ENCODE measurements around the gene CCDC7.
"Not testable (repeated sequence)": the region's sequence is repeated elsewhere in the genome, so short reads cannot be mapped to it uniquely, and the experiment has no call there.

CCDC7 gene

GRCh38 chr10:32540691-32541470, 94.9 kb downstream of the CCDC7 start:
- Histone ChIP-seq H3K9ac (ENCODE audit: low read length in 5 of 5) (no peak overlapping the region), H3K4me1 (ENCODE audit: control insufficient read depth in 5 of 5, insufficient read depth in 5 of 5, low read length in 5 of 5) (no peaks in the 10 kb centered on the region), H3K36me3 (ENCODE audit: control insufficient read depth in 5 of 5, insufficient read depth in 5 of 5, low read length in 5 of 5) (peaks cover 0 to 2% (median 0%) of the 10 kb centered on the region in 5 donors), H3K4me3 (ENCODE audit: low read depth in 1 of 5, low read length in 5 of 5) (no peak overlapping the region), H3K27ac (ENCODE audit: low read depth, low read length) (no peak overlapping the region), H3K9me3 (ENCODE audit: control insufficient read depth in 5 of 5, low read length in 5 of 5) (peaks cover 0 to 5% (median 4%) of the 10 kb centered on the region in 5 donors), H3K27me3 (ENCODE audit: control insufficient read depth in 5 of 5, insufficient read depth in 4 of 5, low read length in 5 of 5) (no peaks in the 10 kb centered on the region)

DNA sequence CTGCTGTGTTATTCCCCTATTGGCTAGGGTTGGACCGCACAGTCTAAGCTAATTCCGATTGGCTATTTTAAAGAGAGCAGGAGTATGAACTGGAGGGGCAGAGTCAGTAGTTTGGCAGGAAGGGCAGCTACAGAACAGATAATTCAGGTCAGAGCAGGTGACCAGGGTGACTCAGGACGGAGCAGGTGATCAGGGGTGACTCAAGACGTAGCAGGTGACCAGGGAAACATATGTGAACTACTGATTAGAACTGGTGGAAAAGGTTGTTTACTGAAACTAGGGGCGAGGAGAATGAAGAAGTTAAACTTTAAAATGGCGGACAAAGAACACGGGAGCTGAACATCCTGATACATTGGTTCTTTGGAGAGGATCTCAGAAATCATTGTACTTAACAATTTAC, 102.3 kb downstream of the CCDC7 start:
- H3K9ac ChIP-seq (ENCODE audit: low read length in 5 of 5), result no peak overlapping the region

DNA sequence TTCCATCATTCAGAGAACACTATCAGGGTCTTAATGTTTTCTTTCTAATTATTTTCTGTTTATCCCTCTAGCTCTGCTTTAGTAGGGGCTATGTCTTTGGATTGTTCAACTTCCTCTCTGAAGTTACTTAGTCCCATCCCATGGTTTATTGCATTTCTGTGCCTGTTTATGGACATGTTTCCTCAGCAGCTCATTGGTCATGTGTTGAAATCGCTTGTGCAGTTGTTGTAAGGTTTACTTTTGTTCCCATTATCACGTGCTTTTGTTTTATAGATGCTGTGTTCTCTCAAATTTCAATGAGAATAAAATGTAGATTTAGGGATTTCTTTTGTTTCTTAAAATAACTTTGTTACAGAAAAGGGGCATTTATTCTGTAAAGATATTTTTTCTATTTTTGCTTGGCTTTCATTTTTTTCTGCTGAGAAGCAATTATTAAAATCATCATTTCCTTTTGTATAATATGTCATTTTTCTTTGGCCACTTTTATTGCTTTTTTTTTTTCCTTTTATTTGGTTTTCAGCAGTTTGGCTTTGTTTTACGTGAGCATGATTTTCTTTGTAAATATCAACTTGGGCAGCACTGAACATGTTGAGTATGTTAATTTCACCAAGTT, 110.9 kb downstream of the CCDC7 start:
- H3K36me3 ChIP-seq (ENCODE audit: control insufficient read depth in 5 of 5, insufficient read depth in 5 of 5, low read length in 5 of 5), result peaks cover 0 to 6% (median 0%) of the 10 kb centered on the region in 5 donors
- no peak overlapping the region for H3K4me3 ChIP-seq (ENCODE audit: low read depth in 1 of 5, low read length in 5 of 5)
- H3K27ac ChIP-seq (ENCODE audit: low read depth, low read length), result no peak overlapping the region
- H3K27me3 ChIP-seq (ENCODE audit: control insufficient read depth in 5 of 5, insufficient read depth in 4 of 5, low read length in 5 of 5), result no peaks in the 10 kb centered on the region
- no peaks in the 10 kb centered on the region for H3K9me3 ChIP-seq (ENCODE audit: control insufficient read depth in 5 of 5, low read length in 5 of 5)
- no peaks in the 10 kb centered on the region for H3K4me1 ChIP-seq (ENCODE audit: control insufficient read depth in 5 of 5, insufficient read depth in 5 of 5, low read length in 5 of 5)
- H3K9ac ChIP-seq (ENCODE audit: low read length in 5 of 5), result no peak overlapping the region

More for the DNA sequence above, 102.3 kb downstream of the CCDC7 start:
- Histone ChIP-seq H3K27ac (ENCODE audit: low read depth, low read length) (no peak overlapping the region), H3K27me3 (ENCODE audit: control insufficient read depth in 5 of 5, insufficient read depth in 4 of 5, low read length in 5 of 5) (no peaks in the 10 kb centered on the region), H3K36me3 (ENCODE audit: control insufficient read depth in 5 of 5, insufficient read depth in 5 of 5, low read length in 5 of 5) (peaks cover 2 to 16% (median 5%) of the 10 kb centered on the region in 5 donors), H3K4me1 (ENCODE audit: control insufficient read depth in 5 of 5, insufficient read depth in 5 of 5, low read length in 5 of 5) (no peaks in the 10 kb centered on the region), H3K4me3 (ENCODE audit: low read depth in 1 of 5, low read length in 5 of 5) (no peak overlapping the region), H3K9me3 (ENCODE audit: control insufficient read depth in 5 of 5, low read length in 5 of 5) (peaks cover 0 to 2% (median 0%) of the 10 kb centered on the region in 5 donors)

DNA sequence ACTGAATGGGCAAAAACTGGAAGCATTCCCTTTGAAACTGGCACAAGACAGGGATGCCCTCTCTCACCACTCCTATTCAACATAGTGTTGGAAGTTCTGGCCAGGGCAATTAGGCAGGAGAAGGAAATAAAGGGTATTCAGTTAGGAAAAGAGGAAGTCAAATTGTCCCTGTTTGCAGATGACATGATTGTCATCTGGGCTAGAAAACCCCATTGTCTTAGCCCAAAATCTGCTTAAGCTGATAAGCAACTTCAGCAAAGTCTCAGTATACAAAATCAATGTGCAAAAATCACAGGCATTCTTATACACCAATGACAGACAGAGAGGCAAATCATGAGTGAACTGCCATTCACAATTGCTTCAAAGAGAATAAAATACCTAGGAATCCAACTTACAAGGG, 116.8 kb downstream of the CCDC7 start:
- H3K9ac ChIP-seq (ENCODE audit: low read length in 5 of 5); H3K36me3 ChIP-seq (ENCODE audit: control insufficient read depth in 5 of 5, insufficient read depth in 5 of 5, low read length in 5 of 5); H3K27ac ChIP-seq (ENCODE audit: low read depth, low read length); H3K4me1 ChIP-seq (ENCODE audit: control insufficient read depth in 5 of 5, insufficient read depth in 5 of 5, low read length in 5 of 5); H3K27me3 ChIP-seq (ENCODE audit: control insufficient read depth in 5 of 5, insufficient read depth in 4 of 5, low read length in 5 of 5); H3K9me3 ChIP-seq (ENCODE audit: control insufficient read depth in 5 of 5, low read length in 5 of 5); H3K4me3 ChIP-seq (ENCODE audit: low read depth in 1 of 5, low read length in 5 of 5): not testable (repeated sequence)

GRCh38 chr10:32577448-32577847, 131.5 kb downstream of the CCDC7 start:
- H3K9me3 ChIP-seq (ENCODE audit: control insufficient read depth in 5 of 5, low read length in 5 of 5), result no peaks in the 10 kb centered on the region
- no peak overlapping the region for H3K9ac ChIP-seq (ENCODE audit: low read length in 5 of 5)
- peaks cover 0 to 3% (median 0%) of the 10 kb centered on the region in 5 donors for H3K36me3 ChIP-seq (ENCODE audit: control insufficient read depth in 5 of 5, insufficient read depth in 5 of 5, low read length in 5 of 5)
- H3K27me3 ChIP-seq (ENCODE audit: control insufficient read depth in 5 of 5, insufficient read depth in 4 of 5, low read length in 5 of 5), result no peaks in the 10 kb centered on the region
- H3K27ac ChIP-seq (ENCODE audit: low read depth, low read length), result no peak overlapping the region
- no peak overlapping the region for H3K4me3 ChIP-seq (ENCODE audit: low read depth in 1 of 5, low read length in 5 of 5)
- no peaks in the 10 kb centered on the region for H3K4me1 ChIP-seq (ENCODE audit: control insufficient read depth in 5 of 5, insufficient read depth in 5 of 5, low read length in 5 of 5)

- no peak overlapping the region for H3K4me3 ChIP-seq (ENCODE audit: low read depth in 1 of 5, low read length in 5 of 5)
- no peaks in the 10 kb centered on the region for H3K4me1 ChIP-seq (ENCODE audit: control insufficient read depth in 5 of 5, insufficient read depth in 5 of 5, low read length in 5 of 5)
- no peaks in the 10 kb centered on the region for H3K9me3 ChIP-seq (ENCODE audit: control insufficient read depth in 5 of 5, low read length in 5 of 5)
- peaks cover 0 to 3% (median 0%) of the 10 kb centered on the region in 5 donors for H3K36me3 ChIP-seq (ENCODE audit: control insufficient read depth in 5 of 5, insufficient read depth in 5 of 5, low read length in 5 of 5)
- no peak overlapping the region for H3K27ac ChIP-seq (ENCODE audit: low read depth, low read length)
- no peaks in the 10 kb centered on the region for H3K27me3 ChIP-seq (ENCODE audit: control insufficient read depth in 5 of 5, insufficient read depth in 4 of 5, low read length in 5 of 5)
- no peak overlapping the region for H3K9ac ChIP-seq (ENCODE audit: low read length in 5 of 5)
Observed at GRCh38 chr10:32582946-32583345, 137.0 kb downstream of the CCDC7 start.

GRCh38 chr10:32598022-32598421, 152.1 kb downstream of the CCDC7 start:
- H3K9ac ChIP-seq (ENCODE audit: low read length in 5 of 5); H3K4me3 ChIP-seq (ENCODE audit: low read depth in 1 of 5, low read length in 5 of 5); H3K4me1 ChIP-seq (ENCODE audit: control insufficient read depth in 5 of 5, insufficient read depth in 5 of 5, low read length in 5 of 5); H3K27ac ChIP-seq (ENCODE audit: low read depth, low read length); H3K27me3 ChIP-seq (ENCODE audit: control insufficient read depth in 5 of 5, insufficient read depth in 4 of 5, low read length in 5 of 5): not testable (repeated sequence)
- peaks cover 0 to 18% (median 7%) of the 10 kb centered on the region in 5 donors for H3K9me3 ChIP-seq (ENCODE audit: control insufficient read depth in 5 of 5, low read length in 5 of 5)
- peaks cover 0 to 10% (median 2%) of the 10 kb centered on the region in 5 donors for H3K36me3 ChIP-seq (ENCODE audit: control insufficient read depth in 5 of 5, insufficient read depth in 5 of 5, low read length in 5 of 5)

GRCh38 chr10:32600317-32600716, 154.4 kb downstream of the CCDC7 start:
- no peak overlapping the region for H3K27ac ChIP-seq (ENCODE audit: low read depth, low read length)
- H3K36me3 ChIP-seq (ENCODE audit: control insufficient read depth in 5 of 5, insufficient read depth in 5 of 5, low read length in 5 of 5), result peaks cover under 1 to 10% (median 2%) of the 10 kb centered on the region in 5 donors
- H3K9me3 ChIP-seq (ENCODE audit: control insufficient read depth in 5 of 5, low read length in 5 of 5), result peaks cover 0 to 18% (median 7%) of the 10 kb centered on the region in 5 donors
- no peak overlapping the region for H3K9ac ChIP-seq (ENCODE audit: low read length in 5 of 5)
- no peaks in the 10 kb centered on the region for H3K27me3 ChIP-seq (ENCODE audit: control insufficient read depth in 5 of 5, insufficient read depth in 4 of 5, low read length in 5 of 5)
- no peak overlapping the region for H3K4me3 ChIP-seq (ENCODE audit: low read depth in 1 of 5, low read length in 5 of 5)
- no peaks in the 10 kb centered on the region for H3K4me1 ChIP-seq (ENCODE audit: control insufficient read depth in 5 of 5, insufficient read depth in 5 of 5, low read length in 5 of 5)

GRCh38 chr10:32601562-32601961, 155.6 kb downstream of the CCDC7 start:
- H3K27me3 ChIP-seq (ENCODE audit: control insufficient read depth in 5 of 5, insufficient read depth in 4 of 5, low read length in 5 of 5); H3K4me1 ChIP-seq (ENCODE audit: control insufficient read depth in 5 of 5, insufficient read depth in 5 of 5, low read length in 5 of 5); H3K36me3 ChIP-seq (ENCODE audit: control insufficient read depth in 5 of 5, insufficient read depth in 5 of 5, low read length in 5 of 5); H3K27ac ChIP-seq (ENCODE audit: low read depth, low read length); H3K9ac ChIP-seq (ENCODE audit: low read length in 5 of 5); H3K4me3 ChIP-seq (ENCODE audit: low read depth in 1 of 5, low read length in 5 of 5): not testable (repeated sequence)
- H3K9me3 ChIP-seq (ENCODE audit: control insufficient read depth in 5 of 5, low read length in 5 of 5), result peaks cover 4 to 24% (median 7%) of the 10 kb centered on the region in 5 donors

- Histone ChIP-seq H3K27me3 (ENCODE audit: control insufficient read depth in 5 of 5, insufficient read depth in 4 of 5, low read length in 5 of 5) (no peaks in the 10 kb centered on the region), H3K4me1 (ENCODE audit: control insufficient read depth in 5 of 5, insufficient read depth in 5 of 5, low read length in 5 of 5) (no peaks in the 10 kb centered on the region), H3K36me3 (ENCODE audit: control insufficient read depth in 5 of 5, insufficient read depth in 5 of 5, low read length in 5 of 5) (peaks cover 0 to 5% (median 2%) of the 10 kb centered on the region in 5 donors), H3K9me3 (ENCODE audit: control insufficient read depth in 5 of 5, low read length in 5 of 5) (peaks cover 0 to 16% (median 5%) of the 10 kb centered on the region in 5 donors), H3K4me3 (ENCODE audit: low read depth in 1 of 5, low read length in 5 of 5) (peak overlapping the region in 2 of 5 donors; percentile 7), H3K9ac (ENCODE audit: low read length in 5 of 5) (no peak overlapping the region), H3K27ac (ENCODE audit: low read depth, low read length) (no peak overlapping the region)
Observed at GRCh38 chr10:32605787-32606186, 159.8 kb downstream of the CCDC7 start.
